Activated naive CD8-positive, alpha-beta T cell treated with anti-CD3 and anti-CD28 coated beads, Interleukin-2, amount 50 U/mL, for 24 hours (primary cell): ENCODE results near the gene FAF2.

Source experiments
- ATAC-seq: fragments of 150-1000 bp; cut with Tn5 transposase; one replicate; pipeline ENCODE4 v1.10.0; 2021
- DNase-seq: peaks from one replicate; pipeline ENCODE4 v3.0.0; 2021
- H3K27ac Mint-ChIP-seq: one replicate; pipeline ENCODE4 v1.8.0; 2021; ENCODE audit warnings: mild to moderate bottlenecking, mixed read lengths
- H3K27me3 Mint-ChIP-seq: one replicate; pipeline ENCODE4 v1.8.0; 2021; ENCODE audit warnings: mixed read lengths
- H3K36me3 Mint-ChIP-seq: one replicate; pipeline ENCODE4 v1.8.0; 2021; ENCODE audit warnings: low read depth, mixed read lengths
- H3K4me1 Mint-ChIP-seq: one replicate; pipeline ENCODE4 v1.8.0; 2021; ENCODE audit warnings: mixed read lengths
- H3K4me3 Mint-ChIP-seq: one replicate; pipeline ENCODE4 v1.8.0; 2021; ENCODE audit warnings: mild to moderate bottlenecking, moderate library complexity, mixed read lengths
- H3K9me3 Mint-ChIP-seq: one replicate; pipeline ENCODE4 v1.8.0; 2021; ENCODE audit warnings: mixed read lengths

Gene FAF2

DNA sequence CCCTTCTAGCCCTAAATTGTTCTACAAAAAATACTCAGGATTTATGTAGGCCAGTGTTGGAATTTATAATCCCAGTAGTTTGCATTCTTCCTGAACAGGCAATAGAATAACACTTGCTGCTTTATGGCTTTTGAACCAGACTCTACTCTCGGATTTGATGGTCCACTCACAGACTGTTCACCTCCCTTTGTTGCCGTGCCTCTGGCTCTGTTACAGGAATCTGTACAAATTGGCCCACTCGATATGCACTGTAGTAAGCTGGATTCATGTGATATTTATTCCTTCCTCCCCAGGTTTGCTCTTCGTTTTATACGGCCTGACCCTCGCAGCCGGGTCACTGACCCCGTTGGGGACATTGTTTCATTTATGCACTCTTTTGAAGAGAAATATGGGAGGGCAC lies 43.7 kb downstream of the FAF2 start:
- no peak for DNase-seq
- Mint-ChIP-seq H3K36me3 (peaks cover 54% of the 10 kb centered on the region), H3K9me3 (no peaks in the 10 kb centered on the region), H3K4me3 (no peak overlapping the region), H3K4me1 (peaks cover 9% of the 10 kb centered on the region), H3K27ac (no peak overlapping the region), H3K27me3 (no peaks in the 10 kb centered on the region)
- no peak for ATAC-seq

DNA sequence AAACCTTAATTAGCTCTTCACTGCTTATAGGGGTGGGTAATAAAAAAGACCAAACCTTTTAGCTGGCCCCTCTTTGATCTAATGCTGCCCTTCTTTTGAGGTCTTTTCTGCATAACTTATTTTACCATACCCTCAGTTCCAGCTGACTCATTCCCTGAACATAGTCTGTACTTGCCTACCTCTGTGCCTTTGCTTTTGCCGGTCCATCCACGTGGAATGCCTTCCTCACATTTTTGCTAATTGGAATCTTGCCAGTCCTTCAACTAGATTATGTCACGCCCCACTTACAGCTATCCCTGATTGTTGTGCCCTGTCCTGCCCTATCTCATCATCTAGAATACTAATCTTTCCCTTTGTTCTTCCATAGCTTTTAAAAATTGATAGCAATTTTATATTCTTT lies 44.2 kb downstream of the FAF2 start:
- DNase-seq (no peak), ATAC-seq (no peak)
- Mint-ChIP-seq H3K4me1 (peaks cover 9% of the 10 kb centered on the region), H3K36me3 (peaks cover 57% of the 10 kb centered on the region), H3K9me3 (no peaks in the 10 kb centered on the region), H3K27ac (no peak overlapping the region), H3K4me3 (no peak overlapping the region), H3K27me3 (no peaks in the 10 kb centered on the region)

DNA sequence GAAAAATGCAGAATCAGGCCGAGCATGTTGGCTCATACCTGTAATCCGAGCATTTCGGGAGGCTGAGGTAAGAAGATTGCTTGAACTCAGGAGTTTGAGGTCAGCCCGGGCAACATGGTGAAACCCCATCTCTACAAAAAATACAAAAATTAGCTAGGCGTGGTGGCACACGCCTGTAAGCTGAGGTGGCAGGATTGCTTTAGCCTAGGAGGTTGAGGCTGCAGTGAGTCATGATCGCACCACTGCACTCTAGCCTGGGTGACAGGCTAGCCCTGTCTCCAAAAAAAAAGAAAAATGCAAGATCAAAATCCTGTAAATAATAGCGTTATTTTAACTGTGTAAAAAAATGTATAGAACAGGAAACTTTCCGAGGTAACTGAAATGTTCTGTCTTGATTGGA lies 49.7 kb downstream of the FAF2 start:
- ATAC-seq (no peak), DNase-seq (no peak)
- Mint-ChIP-seq H3K4me3 (no peak overlapping the region), H3K27me3 (no peaks in the 10 kb centered on the region), H3K9me3 (no peaks in the 10 kb centered on the region), H3K4me1 (no peaks in the 10 kb centered on the region), H3K36me3 (peaks cover 56% of the 10 kb centered on the region), H3K27ac (no peak overlapping the region)

DNA sequence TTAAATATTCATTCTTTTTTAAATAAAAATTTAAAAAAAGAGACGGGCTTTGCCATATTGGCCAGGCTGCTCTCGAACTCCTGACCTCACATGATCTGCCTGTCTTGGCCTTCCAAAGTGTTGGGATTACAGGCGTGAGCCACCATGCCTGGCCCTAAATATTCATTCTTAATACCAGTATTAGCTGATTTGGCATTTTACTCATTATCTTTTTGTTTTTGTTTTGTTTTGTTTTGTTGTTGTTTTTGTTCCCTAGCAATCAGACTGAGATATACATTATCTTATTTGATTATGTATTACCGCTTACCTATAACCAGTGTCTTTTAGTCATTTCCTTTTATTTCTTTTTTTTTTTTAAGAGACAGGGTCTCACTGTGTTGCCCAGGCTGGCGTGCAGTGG lies 51.1 kb downstream of the FAF2 start:
- ATAC-seq (no peak), DNase-seq (no peak)
- Mint-ChIP-seq H3K4me3 (no peak overlapping the region), H3K27me3 (no peaks in the 10 kb centered on the region), H3K4me1 (no peaks in the 10 kb centered on the region), H3K9me3 (no peaks in the 10 kb centered on the region), H3K27ac (no peak overlapping the region), H3K36me3 (peaks cover 49% of the 10 kb centered on the region)

DNA sequence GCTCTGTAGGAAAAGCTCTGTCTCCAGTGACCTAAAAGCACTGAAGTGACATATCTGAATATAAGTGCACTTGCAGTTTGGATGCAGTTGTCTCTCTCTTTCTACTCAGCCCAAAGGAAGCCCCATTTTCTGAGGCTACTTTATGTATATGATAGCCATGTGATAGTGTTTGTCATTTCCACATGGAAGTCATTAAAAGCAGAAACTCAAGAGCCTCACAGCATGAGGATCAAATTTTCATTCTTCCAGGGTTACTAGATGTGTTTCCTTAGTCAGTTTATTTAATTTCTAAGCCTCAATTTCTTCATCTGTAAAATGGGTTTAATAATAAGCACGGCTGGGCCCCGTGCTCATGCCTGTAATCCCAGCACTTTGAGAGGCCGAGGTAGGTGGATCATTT lies 52.3 kb downstream of the FAF2 start:
- Mint-ChIP-seq H3K27ac (no peak overlapping the region), H3K4me3 (no peak overlapping the region), H3K36me3 (peaks cover 55% of the 10 kb centered on the region), H3K4me1 (no peaks in the 10 kb centered on the region), H3K27me3 (no peaks in the 10 kb centered on the region), H3K9me3 (no peaks in the 10 kb centered on the region)
- DNase-seq, result no peak
- no peak for ATAC-seq

DNA sequence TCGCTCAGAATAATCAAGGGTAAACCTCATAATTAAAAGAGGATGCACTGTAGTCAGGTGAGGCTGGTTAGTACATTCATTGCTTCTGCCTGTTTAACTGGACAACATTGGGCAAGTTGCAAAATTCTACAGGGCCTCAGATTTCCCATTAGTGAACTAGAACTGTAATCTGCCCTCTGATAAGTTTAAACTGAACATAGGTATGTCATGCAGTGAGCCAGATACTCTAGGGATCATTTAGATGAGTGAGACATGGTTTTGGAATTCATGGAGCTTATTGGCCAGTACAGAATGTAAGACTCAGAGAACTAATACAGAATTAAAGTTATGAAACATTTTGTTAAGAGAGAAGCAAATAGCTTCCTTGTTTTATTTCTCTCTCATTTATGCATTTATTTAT lies 53.1 kb downstream of the FAF2 start:
- Mint-ChIP-seq H3K9me3 (no peaks in the 10 kb centered on the region), H3K27me3 (no peaks in the 10 kb centered on the region), H3K27ac (no peak overlapping the region), H3K36me3 (peaks cover 50% of the 10 kb centered on the region), H3K4me3 (no peak overlapping the region), H3K4me1 (no peaks in the 10 kb centered on the region)
- DNase-seq (no peak), ATAC-seq (no peak)

DNA sequence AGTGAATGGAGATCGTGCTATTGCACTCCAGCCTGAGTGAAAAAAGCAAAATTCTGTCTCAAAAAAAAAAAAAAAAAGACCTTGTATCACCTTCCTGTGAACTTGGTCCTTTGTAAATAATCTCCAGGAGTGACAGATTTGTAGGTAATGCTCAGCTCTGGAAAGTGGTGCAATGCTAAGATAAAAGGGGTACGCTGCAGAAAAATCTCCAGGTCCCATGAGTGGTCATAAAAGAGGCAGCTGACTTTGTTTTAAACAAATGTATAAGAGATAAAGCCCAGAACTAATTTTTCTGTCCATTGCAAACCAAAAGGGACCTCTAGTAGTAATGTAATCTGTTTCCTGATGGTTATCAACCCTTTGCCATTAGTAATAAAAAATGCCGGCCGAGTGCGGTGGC lies 55.3 kb downstream of the FAF2 start:
- Mint-ChIP-seq H3K36me3 (peaks cover 45% of the 10 kb centered on the region), H3K27ac (no peak overlapping the region), H3K9me3 (no peaks in the 10 kb centered on the region), H3K4me1 (no peaks in the 10 kb centered on the region), H3K4me3 (no peak overlapping the region), H3K27me3 (no peaks in the 10 kb centered on the region)
- DNase-seq, result no peak
- ATAC-seq, result no peak

DNA sequence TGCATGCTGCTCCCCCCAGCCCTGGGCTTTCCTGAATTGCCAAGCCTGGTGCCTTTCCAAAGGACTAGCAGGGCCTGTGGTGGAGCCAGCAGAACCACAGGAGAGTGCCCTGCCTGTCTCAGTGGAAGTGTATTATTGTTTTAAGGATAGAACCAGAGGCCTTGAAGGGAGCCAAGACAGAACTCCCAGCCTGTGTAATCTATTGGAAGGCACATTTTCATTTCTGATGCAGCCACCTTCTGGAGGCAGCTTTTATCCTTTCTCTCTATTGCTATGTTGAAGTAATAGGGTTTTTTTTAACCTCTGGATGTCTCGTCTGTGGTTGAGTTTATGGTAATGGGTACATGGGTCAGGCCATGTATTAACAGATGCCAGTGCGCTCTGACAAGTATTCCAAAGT lies 59.7 kb downstream of the FAF2 start:
- Mint-ChIP-seq H3K9me3 (no peaks in the 10 kb centered on the region), H3K4me1 (no peaks in the 10 kb centered on the region), H3K27ac (no peak overlapping the region), H3K27me3 (no peaks in the 10 kb centered on the region), H3K36me3 (peaks cover 25% of the 10 kb centered on the region), H3K4me3 (no peak overlapping the region)
- no peak for ATAC-seq
- DNase-seq, result no peak

DNA sequence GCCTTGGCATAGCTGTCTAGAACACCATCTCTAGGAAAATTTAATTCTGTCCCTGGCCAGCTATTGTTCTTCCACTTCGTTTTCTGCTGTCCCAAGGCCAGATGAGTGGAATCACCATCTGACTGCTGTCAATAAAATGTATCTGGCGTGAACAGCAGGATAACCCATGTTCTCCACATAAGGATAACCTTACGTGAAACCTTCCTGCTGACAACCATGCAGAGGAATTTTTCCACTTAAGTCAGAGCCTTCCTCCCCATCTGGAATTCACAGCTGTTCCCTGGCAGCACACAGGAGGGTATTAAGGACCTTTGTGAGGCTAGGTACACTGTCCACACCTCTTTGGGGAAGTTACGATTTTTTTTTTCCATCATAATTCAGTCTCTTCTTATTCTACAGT lies 60.4 kb downstream of the FAF2 start:
- ATAC-seq, result no peak
- Mint-ChIP-seq H3K36me3 (peaks cover 25% of the 10 kb centered on the region), H3K4me1 (no peaks in the 10 kb centered on the region), H3K9me3 (no peaks in the 10 kb centered on the region), H3K4me3 (no peak overlapping the region), H3K27ac (no peak overlapping the region), H3K27me3 (no peaks in the 10 kb centered on the region)
- DNase-seq, result no peak

DNA sequence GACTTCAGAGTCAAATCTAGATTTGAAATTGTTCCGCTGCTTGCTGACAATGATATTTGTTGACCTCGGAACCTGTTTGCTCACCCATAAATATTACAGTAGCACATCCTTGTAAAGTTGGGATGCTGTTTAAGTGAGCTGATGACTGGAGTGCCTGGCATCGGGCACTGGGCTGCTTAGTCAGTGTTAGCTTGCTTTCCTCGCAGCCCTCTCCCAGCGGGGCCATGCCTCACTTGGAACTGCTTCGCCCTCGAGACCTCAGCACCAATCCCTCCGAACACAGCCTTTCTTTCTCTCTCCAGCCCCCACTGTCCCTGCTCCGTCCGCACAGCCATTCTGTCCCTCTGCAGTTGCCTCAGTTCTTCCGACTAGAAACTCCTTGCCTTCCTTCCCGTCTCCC lies 65.6 kb downstream of the FAF2 start:
- ATAC-seq, result no peak
- Mint-ChIP-seq H3K4me1 (peaks cover 6% of the 10 kb centered on the region), H3K9me3 (no peaks in the 10 kb centered on the region), H3K27me3 (no peaks in the 10 kb centered on the region), H3K36me3 (peaks cover 1% of the 10 kb centered on the region), H3K4me3 (no peak overlapping the region), H3K27ac (no peak overlapping the region)
- no peak for DNase-seq

DNA sequence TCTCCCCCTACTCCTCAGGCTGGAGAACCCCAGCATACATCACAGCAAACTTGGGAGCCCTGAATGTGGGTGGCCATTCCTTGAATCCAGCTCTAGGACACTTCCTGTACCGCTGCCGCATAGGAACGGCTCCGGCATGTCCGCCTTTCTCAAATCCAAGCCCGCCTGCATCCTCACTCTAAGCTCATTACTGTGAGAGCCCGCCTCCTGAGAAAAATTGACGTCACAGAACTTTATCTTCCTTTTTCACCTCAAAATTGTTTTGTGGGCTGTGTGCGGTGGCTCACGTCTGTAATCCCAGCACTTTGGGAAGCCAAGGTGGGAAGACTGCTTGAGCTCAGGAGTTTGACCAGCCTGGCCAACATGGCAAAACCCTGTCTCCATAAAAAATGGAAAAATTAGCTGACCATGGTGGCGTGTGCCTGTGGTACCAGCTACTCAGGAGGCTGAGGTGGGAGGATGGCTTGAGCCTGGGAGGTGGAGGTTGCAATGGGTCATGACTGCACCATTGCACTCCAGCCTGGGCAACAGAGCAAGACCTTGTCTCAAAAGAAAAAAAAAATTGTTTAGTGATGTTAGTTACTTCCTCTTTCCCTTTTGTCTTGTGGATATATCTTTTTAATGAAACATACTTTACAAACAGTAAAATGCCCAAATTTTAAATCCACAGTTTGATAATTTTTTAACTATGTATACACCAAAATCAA lies 66.2 kb downstream of the FAF2 start:
- Mint-ChIP-seq H3K36me3 (no peaks in the 10 kb centered on the region), H3K9me3 (no peaks in the 10 kb centered on the region), H3K4me1 (peaks cover 6% of the 10 kb centered on the region), H3K27ac (no peak overlapping the region), H3K27me3 (no peaks in the 10 kb centered on the region), H3K4me3 (no peak overlapping the region)
- ATAC-seq, result no peak
- no peak for DNase-seq

DNA sequence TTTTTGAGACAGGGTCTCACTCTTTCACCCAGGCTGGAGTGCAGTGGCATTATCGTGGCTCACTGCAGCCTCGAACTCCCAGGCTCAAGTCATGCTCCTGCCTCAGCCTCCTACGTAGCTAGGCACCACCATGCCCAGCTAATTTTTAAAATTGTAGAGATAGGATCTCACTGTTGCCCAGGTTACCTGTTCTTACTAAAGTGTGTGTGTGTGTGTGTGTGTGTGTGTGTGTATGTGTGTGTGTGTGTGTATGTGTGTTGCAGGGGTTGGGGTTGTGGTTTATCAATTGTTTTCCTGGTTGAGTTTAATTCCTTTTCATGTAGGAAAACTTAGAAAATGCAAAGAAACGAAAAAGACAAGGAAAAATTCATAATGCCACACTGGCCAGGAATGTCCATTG lies 67.2 kb downstream of the FAF2 start:
- no peaks in the 10 kb centered on the region for H3K36me3 Mint-ChIP-seq
- no peak overlapping the region for H3K27ac Mint-ChIP-seq
- peaks cover 6% of the 10 kb centered on the region for H3K4me1 Mint-ChIP-seq
- no peak overlapping the region for H3K4me3 Mint-ChIP-seq
- no peak for DNase-seq
- no peaks in the 10 kb centered on the region for H3K27me3 Mint-ChIP-seq
- no peak for ATAC-seq
- no peaks in the 10 kb centered on the region for H3K9me3 Mint-ChIP-seq

DNA sequence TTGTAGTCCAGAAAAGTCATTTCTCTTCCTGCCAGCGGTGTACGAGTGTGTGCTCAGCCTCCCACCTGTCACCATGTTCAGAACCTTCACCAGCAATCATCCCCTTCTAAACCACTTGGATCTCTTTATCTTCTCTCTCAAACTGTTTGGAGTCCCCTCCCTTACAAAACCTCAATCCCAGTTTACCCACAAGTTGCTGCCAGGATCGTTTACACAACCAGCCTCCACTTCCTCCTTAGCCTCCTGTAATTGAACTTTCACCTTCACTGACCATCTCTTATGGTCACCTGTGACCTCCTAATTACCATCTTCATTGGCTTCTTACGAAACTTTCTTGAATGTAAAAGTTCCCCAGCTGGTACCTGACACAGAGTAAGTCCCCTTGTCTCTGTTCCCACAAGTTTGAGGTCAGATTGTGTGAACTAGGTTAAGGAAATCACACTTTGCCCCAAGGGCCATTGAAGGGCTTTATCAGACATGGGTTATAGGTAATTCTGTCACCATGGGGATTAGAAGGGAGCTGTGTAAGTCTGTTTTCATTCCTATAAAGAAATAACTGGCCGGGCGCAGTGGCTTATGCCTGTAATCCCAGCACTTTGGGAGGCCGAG lies 69.0 kb downstream of the FAF2 start:
- Mint-ChIP-seq H3K4me1 (peaks cover 7% of the 10 kb centered on the region), H3K27ac (no peak overlapping the region), H3K4me3 (no peak overlapping the region), H3K36me3 (no peaks in the 10 kb centered on the region), H3K9me3 (no peaks in the 10 kb centered on the region), H3K27me3 (no peaks in the 10 kb centered on the region)
- ATAC-seq (no peak), DNase-seq (no peak)

DNA sequence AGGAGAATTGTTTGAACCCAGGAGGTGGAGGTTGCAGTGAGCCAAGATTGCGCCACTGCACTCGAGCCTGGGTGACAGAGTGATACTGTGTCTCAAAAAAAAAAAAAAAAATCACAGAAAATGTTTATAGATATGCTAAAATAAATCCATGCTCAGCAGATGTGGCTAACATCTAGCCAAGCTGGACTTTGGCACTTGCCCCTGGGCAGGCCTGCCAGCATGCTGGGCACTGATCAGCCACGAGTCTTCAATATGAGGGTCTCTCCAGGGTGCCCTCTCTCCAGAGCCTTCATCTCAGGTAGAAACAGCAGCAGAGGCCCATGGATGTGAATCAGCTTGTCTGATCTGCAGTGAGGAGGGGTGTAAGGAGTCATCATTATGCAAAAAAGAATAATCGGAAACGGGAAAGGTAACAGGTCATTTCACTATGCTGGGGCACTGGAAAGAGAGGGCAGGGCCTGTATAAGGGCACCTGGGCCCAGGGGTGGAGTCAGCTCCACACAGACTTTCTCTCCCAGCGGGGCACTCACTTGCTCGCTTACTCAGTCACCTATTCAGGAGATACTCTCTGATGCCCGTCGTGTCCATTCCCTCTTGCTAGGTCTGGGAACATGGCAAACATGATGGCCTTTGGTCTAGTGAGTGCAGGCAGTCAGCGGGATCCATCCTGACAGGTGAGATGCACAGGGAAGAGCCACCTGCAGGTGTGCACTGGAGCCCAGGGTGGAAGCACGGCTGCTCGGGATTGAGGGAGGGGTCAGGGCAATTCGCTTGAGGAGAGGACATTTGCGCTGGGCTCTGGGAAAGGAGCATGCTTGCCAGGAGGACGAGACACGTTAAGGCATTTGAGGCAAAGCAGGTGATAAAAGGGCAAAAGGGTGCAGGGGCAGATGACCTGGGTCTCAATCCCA lies 71.9 kb downstream of the FAF2 start:
- peaks cover 14% of the 10 kb centered on the region for H3K4me1 Mint-ChIP-seq
- H3K27ac Mint-ChIP-seq, result no peak overlapping the region
- ATAC-seq, result no peak
- H3K27me3 Mint-ChIP-seq, result no peaks in the 10 kb centered on the region
- H3K4me3 Mint-ChIP-seq, result no peak overlapping the region
- no peaks in the 10 kb centered on the region for H3K36me3 Mint-ChIP-seq
- no peak for DNase-seq
- H3K9me3 Mint-ChIP-seq, result no peaks in the 10 kb centered on the region

DNA sequence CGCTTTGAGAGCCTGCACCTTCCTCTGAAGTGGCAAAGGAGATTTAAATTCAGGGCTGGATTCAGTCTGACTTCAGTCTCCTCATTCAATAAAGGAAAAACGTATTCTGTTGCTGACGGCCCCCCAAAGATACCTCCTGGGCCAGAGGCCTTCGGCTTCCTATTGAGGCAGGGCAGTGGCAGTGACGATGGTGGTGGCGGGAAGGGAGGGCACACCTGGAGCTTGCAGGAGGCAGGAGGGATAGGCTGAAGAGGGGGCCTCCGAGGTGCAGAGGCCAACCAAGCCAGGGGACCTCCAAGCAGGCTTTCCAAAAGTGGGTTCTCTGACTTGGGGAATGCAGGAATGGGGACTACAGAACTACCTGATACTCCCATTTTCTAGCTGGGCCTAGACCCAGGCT lies 73.1 kb downstream of the FAF2 start:
- Mint-ChIP-seq H3K27me3 (no peaks in the 10 kb centered on the region), H3K4me3 (no peak overlapping the region), H3K9me3 (no peaks in the 10 kb centered on the region), H3K36me3 (no peaks in the 10 kb centered on the region), H3K27ac (no peak overlapping the region), H3K4me1 (peaks cover 14% of the 10 kb centered on the region)
- no peak for ATAC-seq
- DNase-seq, result no peak
